GM12874 (cell line): Measurements from ENCODE around the gene RIOX2.

Source experiments
- CTCF ChIP-seq: IDR thresholded peaks from 2 replicates; pipeline ENCODE4 v1.5.1; 2011; ENCODE audit warnings: low read depth, mild to moderate bottlenecking, control low read depth, low read length, moderate library complexity; ENCODE audit not compliant: insufficient read depth

RIOX2 gene

GRCh38 chr3:97958796-97959195, 13.4 kb downstream of the RIOX2 start:
- no peak for TF ChIP-seq CTCF

- no peak for TF ChIP-seq CTCF
Observed at GRCh38 chr3:97958396-97958795, 13.8 kb downstream of the RIOX2 start.

- TF ChIP-seq CTCF = no peak
Observed at GRCh38 chr3:97957617-97958311, 14.5 kb downstream of the RIOX2 start.

GRCh38 chr3:97956051-97956450, 16.2 kb downstream of the RIOX2 start:
- no peak for TF ChIP-seq CTCF

- TF ChIP-seq CTCF = no peak
Observed at GRCh38 chr3:97954228-97954827, 17.9 kb downstream of the RIOX2 start.

GRCh38 chr3:97952872-97953271, 19.4 kb downstream of the RIOX2 start:
- TF ChIP-seq CTCF = no peak

- no peak for TF ChIP-seq CTCF
Observed at GRCh38 chr3:97952280-97952679, 20.0 kb downstream of the RIOX2 start.
